Measurements from ENCODE around the gene AHR.

Gene AHR

GRCh38 chr7:17289074-17289645, 9.3 kb upstream of the AHR start:
- Histone ChIP-seq H3K9me3 (ENCODE audit: low read length) (no peaks in the 10 kb centered on the region), H3K4me1 (ENCODE audit: insufficient read depth, low read length, severe bottlenecking) (no peaks in the 10 kb centered on the region), H3K36me3 (ENCODE audit: insufficient read depth, low read length) (no peaks in the 10 kb centered on the region), H3K9ac (ENCODE audit: low read length) (no peak overlapping the region), H3F3A (ENCODE audit: insufficient read depth, low read length) (no peaks in the 10 kb centered on the region), H3K9me2 (ENCODE audit: low read depth, low read length) (no peaks in the 10 kb centered on the region), H4K20me1 (ENCODE audit: insufficient read depth, low read length) (no peaks in the 10 kb centered on the region), H3K4me2 (ENCODE audit: low read length) (no peak overlapping the region), H3K27ac (ENCODE audit: low read depth, low read length, poor library complexity, severe bottlenecking) (no peak overlapping the region), H2AFZ (ENCODE audit: low read length) (no peak overlapping the region), H3K4me3 (ENCODE audit: low read depth, low read length, poor library complexity, severe bottlenecking) (no peak overlapping the region), H3K27me3 (ENCODE audit: insufficient read depth, low read length) (no peaks in the 10 kb centered on the region), H3K79me2 (ENCODE audit: insufficient read depth, low read length) (no peaks in the 10 kb centered on the region)
- TF ChIP-seq EZH2 (IDR thresholded peaks at IDR 0.05; ENCODE audit: borderline replicate concordance, low read length): no peak
- TF ChIP-seq, protein P1, sequence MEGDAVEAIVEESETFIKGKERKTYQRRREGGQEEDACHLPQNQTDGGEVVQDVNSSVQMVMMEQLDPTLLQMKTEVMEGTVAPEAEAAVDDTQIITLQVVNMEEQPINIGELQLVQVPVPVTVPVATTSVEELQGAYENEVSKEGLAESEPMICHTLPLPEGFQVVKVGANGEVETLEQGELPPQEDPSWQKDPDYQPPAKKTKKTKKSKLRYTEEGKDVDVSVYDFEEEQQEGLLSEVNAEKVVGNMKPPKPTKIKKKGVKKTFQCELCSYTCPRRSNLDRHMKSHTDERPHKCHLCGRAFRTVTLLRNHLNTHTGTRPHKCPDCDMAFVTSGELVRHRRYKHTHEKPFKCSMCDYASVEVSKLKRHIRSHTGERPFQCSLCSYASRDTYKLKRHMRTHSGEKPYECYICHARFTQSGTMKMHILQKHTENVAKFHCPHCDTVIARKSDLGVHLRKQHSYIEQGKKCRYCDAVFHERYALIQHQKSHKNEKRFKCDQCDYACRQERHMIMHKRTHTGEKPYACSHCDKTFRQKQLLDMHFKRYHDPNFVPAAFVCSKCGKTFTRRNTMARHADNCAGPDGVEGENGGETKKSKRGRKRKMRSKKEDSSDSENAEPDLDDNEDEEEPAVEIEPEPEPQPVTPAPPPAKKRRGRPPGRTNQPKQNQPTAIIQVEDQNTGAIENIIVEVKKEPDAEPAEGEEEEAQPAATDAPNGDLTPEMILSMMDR (IDR thresholded peaks at IDR 0.05; ENCODE audit: low read length): no peak

DNA sequence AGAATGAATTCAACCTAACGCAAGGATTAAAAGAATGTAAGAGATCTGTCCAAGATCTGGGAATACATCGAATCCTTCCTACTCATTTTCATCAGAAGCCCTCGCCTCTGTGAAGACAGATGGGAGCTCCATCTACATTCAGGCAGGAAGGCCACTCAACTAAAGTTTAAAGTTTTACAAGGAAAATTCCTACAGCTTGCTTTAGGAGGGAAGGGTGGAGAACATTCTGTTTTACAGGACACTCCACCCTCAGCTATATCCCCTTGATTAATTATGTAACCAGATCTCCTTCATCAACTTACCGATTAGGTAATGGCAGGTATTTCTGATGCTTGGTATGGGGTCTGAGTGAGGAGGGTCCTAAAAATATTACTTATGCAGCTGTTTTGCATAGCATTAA, 5.6 kb upstream of the AHR start:
- Histone ChIP-seq H3K9me2 (ENCODE audit: low read depth, low read length) (no peaks in the 10 kb centered on the region), H3K36me3 (ENCODE audit: insufficient read depth, low read length) (peaks cover 6% of the 10 kb centered on the region; the same call in 1 of the 2 replicates), H2AFZ (ENCODE audit: low read length) (no peak overlapping the region), H3K4me3 (ENCODE audit: low read depth, low read length, poor library complexity, severe bottlenecking) (no peak overlapping the region), H3K79me2 (ENCODE audit: insufficient read depth, low read length) (no peaks in the 10 kb centered on the region), H3F3A (ENCODE audit: insufficient read depth, low read length) (no peaks in the 10 kb centered on the region), H3K9me3 (ENCODE audit: low read length) (no peaks in the 10 kb centered on the region), H3K27me3 (ENCODE audit: insufficient read depth, low read length) (no peaks in the 10 kb centered on the region), H4K20me1 (ENCODE audit: insufficient read depth, low read length) (no peaks in the 10 kb centered on the region), H3K4me1 (ENCODE audit: insufficient read depth, low read length, severe bottlenecking) (peaks cover 5% of the 10 kb centered on the region), H3K27ac (ENCODE audit: low read depth, low read length, poor library complexity, severe bottlenecking) (no peak overlapping the region), H3K9ac (ENCODE audit: low read length) (no peak overlapping the region), H3K4me2 (ENCODE audit: low read length) (no peak overlapping the region)
- no peak for TF ChIP-seq EZH2 (IDR thresholded peaks at IDR 0.05; ENCODE audit: borderline replicate concordance, low read length)

DNA sequence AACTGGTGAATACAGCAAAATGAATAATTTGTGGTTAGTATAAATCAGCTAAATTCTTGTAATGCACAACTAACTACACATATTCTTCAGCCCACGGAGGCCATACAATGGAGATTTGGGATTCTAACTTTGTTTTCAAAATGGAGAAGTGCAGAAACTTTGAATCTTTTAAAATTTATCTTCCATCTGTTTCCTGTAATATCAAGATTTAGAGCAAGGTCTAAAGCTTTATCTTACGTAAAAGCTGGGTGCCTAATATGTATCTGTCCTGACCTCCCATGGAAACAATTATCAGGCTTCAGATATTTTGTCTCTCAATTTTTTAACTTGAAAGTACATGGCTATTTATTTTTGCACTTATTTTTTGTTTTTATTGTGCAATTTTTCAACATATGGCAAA, 5.0 kb upstream of the AHR start:
- H3K4me1 ChIP-seq (ENCODE audit: insufficient read depth, low read length, severe bottlenecking): peaks cover 10% of the 10 kb centered on the region
- no peaks in the 10 kb centered on the region for H3K9me2 ChIP-seq (ENCODE audit: low read depth, low read length)
- no peaks in the 10 kb centered on the region for H3F3A ChIP-seq (ENCODE audit: insufficient read depth, low read length)
- no peak overlapping the region for H3K27ac ChIP-seq (ENCODE audit: low read depth, low read length, poor library complexity, severe bottlenecking)
- H3K27me3 ChIP-seq (ENCODE audit: insufficient read depth, low read length): no peaks in the 10 kb centered on the region
- H3K4me2 ChIP-seq (ENCODE audit: low read length): no peak overlapping the region
- no peak overlapping the region for H3K4me3 ChIP-seq (ENCODE audit: low read depth, low read length, poor library complexity, severe bottlenecking)
- no peaks in the 10 kb centered on the region for H3K79me2 ChIP-seq (ENCODE audit: insufficient read depth, low read length)
- no peak overlapping the region for H3K9ac ChIP-seq (ENCODE audit: low read length)
- no peak overlapping the region for H2AFZ ChIP-seq (ENCODE audit: low read length)
- H3K9me3 ChIP-seq (ENCODE audit: low read length): no peaks in the 10 kb centered on the region
- H3K36me3 ChIP-seq (ENCODE audit: insufficient read depth, low read length): peaks cover 7% of the 10 kb centered on the region; the same call in 1 of the 2 replicates
- H4K20me1 ChIP-seq (ENCODE audit: insufficient read depth, low read length): no peaks in the 10 kb centered on the region
- no peak for TF ChIP-seq EZH2 (IDR thresholded peaks at IDR 0.05; ENCODE audit: borderline replicate concordance, low read length)
- TF ChIP-seq, protein P1 (IDR thresholded peaks at IDR 0.05; ENCODE audit: low read length): no peak

DNA sequence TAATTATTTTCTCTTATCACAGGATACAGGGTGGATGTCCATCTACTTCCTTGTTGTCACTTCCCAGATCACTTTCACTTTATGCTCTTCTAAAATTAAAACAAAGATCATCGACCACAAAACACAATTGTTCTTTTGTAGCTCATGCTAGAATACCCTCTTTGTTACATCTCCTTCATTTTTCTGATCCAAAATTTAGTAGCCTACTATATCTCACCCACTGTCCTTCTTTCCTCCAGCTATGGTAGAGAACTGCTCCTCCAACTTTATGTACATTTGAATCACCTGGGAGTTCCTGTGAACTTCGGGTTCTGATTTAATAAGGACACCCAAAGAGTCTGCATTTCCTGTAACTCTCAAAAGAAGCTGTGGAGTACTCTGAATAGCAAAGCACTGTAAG, 1.2 kb upstream of the AHR start:
- H4K20me1 ChIP-seq (ENCODE audit: insufficient read depth, low read length): no peaks in the 10 kb centered on the region

More for the DNA sequence above, 1.2 kb upstream of the AHR start:
- H3K4me2 ChIP-seq (ENCODE audit: low read length): 0 out of 2 replicates have a peak overlapping the region, but pooled peaks have one; percentile 5
- H3K79me2 ChIP-seq (ENCODE audit: insufficient read depth, low read length): no peaks in the 10 kb centered on the region
- no peak for TF ChIP-seq EZH2 (IDR thresholded peaks at IDR 0.05; ENCODE audit: borderline replicate concordance, low read length)
- TF ChIP-seq, protein P1 (IDR thresholded peaks at IDR 0.05; ENCODE audit: low read length): no peak
- peaks cover 7% of the 10 kb centered on the region; the same call in 1 of the 2 replicates for H3K36me3 ChIP-seq (ENCODE audit: insufficient read depth, low read length)
- no peaks in the 10 kb centered on the region for H3K9me3 ChIP-seq (ENCODE audit: low read length)
- peaks cover 21% of the 10 kb centered on the region for H3K4me1 ChIP-seq (ENCODE audit: insufficient read depth, low read length, severe bottlenecking)
- no peaks in the 10 kb centered on the region for H3K27me3 ChIP-seq (ENCODE audit: insufficient read depth, low read length)
- H3F3A ChIP-seq (ENCODE audit: insufficient read depth, low read length): no peaks in the 10 kb centered on the region
- peak overlapping the region; percentile 99; the same call in 1 of the 2 replicates for H2AFZ ChIP-seq (ENCODE audit: low read length)
- H3K4me3 ChIP-seq (ENCODE audit: low read depth, low read length, poor library complexity, severe bottlenecking): no peak overlapping the region
- no peak overlapping the region for H3K9ac ChIP-seq (ENCODE audit: low read length)
- no peaks in the 10 kb centered on the region for H3K9me2 ChIP-seq (ENCODE audit: low read depth, low read length)
- no peak overlapping the region for H3K27ac ChIP-seq (ENCODE audit: low read depth, low read length, poor library complexity, severe bottlenecking)

Measured in OCI-LY1 (cell line).